Transverse colon (tissue), 4 donors: Measurements from ENCODE around the gene AGO3.

ENCODE experiments used
- CTCF ChIP-seq, 5 experiments: fragments of 200-600 bp in 3 of 5; fragments of 450-650 bp in 2 of 5; sonication (generic) in 3 of 5; IDR thresholded peaks; 1 replicate in 2 of 5; 2 replicates in 3 of 5; pipeline ENCODE4 v1.5.1; 2016 to 2017; ENCODE audit warnings: antibody characterized with exemption in 5 of 5, inconsistent platforms in 3 of 5, mild to moderate bottlenecking in 2 of 5, moderate library complexity in 1 of 5
- POLR2A ChIP-seq: fragments of 450-650 bp; IDR thresholded peaks from one replicate; pipeline ENCODE4 v1.6.1; 2016; ENCODE audit warnings: antibody characterized with exemption, mild to moderate bottlenecking, moderate library complexity
- POLR2AphosphoS5 ChIP-seq, 3 donors: sonication (generic); formaldehyde crosslinking; IDR thresholded peaks; one replicate each; pipeline ENCODE4 v1.6.1; 2016; ENCODE audit warnings: antibody characterized with exemption in 3 of 3

GRCh38 chr1:36008546-36009197 lies 77.8 kb downstream of the AGO3 start:
- no peak for TF ChIP-seq CTCF (IDR thresholded peaks at IDR 0.05)
- TF ChIP-seq POLR2A: no peak
- no peak for TF ChIP-seq POLR2AphosphoS5 (IDR thresholded peaks at IDR 0.05)
